Measurements from ENCODE around the gene PCDHB15.
"Not testable (repeated sequence)": the region's sequence is repeated elsewhere in the genome, so short reads cannot be mapped to it uniquely, and the experiment has no call there.

PCDHB15 gene

GRCh38 chr5:141245250-141245717, at the start of gene PCDHB15:
Gene PCDHB15, plus strand, starts transcription at chr5:141245395. Its CDS starts 184 bp downstream, at chr5:141245579.
- DNase-seq (ENCODE audit: low spot score), result peak; percentile 2

GRCh38 chr5:141196363-141196762, 48.8 kb upstream of the PCDHB15 start:
- DNase-seq (ENCODE audit: low spot score), result no peak

DNA sequence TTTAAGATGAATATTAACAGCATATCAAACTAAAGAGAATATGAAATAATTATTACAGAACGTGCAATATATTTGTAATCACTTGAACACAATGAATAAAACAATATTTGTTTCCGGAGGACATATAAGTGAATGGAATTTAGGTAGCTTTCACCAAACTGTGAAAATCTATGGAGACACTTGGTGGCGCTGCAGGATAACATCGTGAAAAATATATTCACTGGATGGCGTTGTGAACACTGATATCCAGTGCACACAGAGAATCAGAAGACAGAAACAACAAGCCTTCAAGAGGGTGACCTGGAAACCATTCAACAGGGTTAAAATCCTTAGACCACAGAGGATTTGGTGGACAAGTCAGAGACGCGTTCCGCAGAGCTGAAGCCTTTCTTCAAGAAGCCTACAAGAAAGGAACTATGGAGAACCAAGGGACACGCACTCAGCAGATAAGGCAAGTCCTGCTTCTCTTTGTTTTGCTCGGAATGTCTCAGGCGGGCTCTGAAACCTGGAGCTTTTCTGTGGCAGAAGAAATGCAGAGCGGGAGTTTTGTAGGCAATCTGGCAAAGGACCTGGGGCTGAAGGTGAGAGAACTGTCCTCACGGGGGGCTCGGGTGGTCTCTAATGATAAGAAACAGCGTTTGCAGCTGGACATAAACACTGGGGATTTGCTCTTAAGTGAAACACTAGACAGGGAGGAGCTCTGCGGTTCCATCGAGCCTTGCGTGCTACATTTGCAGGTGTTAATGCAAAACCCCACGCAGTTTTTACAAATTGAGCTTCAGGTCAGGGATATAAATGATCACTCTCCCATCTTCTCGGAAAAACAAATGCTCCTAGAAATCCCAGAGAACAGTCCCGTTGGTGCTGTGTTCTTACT, 45.6 kb upstream of the PCDHB15 start, which contains the start of gene PCDHB11:
TSS of gene PCDHB11 (plus strand) at position 269 of the 877 bp plus-strand sequence. CDS start at position 417, 148 bp downstream.
- DNase-seq (ENCODE audit: low spot score), result no peak

DNA sequence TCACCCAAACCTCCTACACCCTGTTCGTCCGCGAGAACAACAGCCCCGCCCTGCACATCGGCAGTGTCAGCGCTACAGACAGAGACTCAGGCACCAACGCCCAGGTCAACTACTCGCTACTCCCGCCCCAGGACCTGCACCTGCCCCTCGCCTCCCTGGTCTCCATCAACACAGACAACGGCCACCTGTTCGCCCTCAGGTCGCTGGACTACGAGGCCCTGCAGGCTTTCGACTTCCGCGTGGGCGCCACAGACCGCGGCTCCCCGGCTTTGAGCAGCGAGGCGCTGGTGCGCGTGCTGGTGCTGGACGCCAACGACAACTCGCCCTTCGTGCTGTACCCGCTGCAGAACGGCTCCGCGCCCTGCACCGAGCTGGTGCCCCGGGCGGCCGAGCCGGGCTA, 44.1 kb upstream of the PCDHB15 start:
- DNase-seq (ENCODE audit: low spot score), result not testable (repeated sequence)

DNA sequence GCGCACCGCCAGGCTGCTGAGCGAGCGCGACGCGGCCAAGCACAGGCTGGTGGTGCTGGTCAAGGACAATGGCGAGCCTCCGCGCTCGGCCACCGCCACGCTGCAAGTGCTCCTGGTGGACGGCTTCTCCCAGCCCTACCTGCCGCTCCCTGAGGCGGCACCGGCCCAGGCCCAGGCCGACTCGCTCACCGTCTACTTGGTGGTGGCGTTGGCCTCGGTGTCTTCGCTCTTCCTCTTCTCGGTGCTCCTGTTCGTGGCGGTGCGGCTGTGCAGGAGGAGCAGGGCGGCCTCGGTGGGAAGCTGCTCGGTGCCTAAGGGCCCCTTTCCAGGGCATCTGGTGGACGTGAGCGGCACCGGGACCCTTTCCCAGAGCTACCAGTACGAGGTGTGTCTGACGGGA, 43.5 kb upstream of the PCDHB15 start:
- not testable (repeated sequence) for DNase-seq (ENCODE audit: low spot score)

DNA sequence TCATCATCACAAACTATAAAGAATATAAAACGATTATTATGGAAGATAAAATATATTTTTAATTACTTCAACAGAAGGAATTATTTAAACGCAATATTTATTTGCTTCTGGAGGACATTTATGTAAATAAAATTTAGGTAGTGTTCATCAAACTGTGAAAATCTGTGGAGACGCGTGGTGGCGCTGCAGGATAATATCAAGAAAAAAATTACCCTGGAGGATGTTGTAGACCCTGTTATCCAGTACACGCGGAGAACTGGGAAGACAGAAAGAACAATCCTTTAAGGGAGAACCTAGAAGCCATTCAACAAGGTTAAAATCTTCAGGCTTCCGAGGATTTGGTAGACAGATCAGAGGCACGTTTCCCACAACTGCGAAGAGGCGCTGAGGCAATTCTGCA, 36.7 kb upstream of the PCDHB15 start, which contains the start of gene PCDHB12:
TSS of gene PCDHB12 (plus strand) at position 242 of the 400 bp plus-strand sequence. CDS start 189 bp downstream, outside the sequence.
- DNase-seq (ENCODE audit: low spot score), result no peak

- DNase-seq (ENCODE audit: low spot score), result not testable (repeated sequence)
Measured at GRCh38 chr5:141210281-141210680, 34.9 kb upstream of the PCDHB15 start.

GRCh38 chr5:141210849-141211248, 34.3 kb upstream of the PCDHB15 start:
- DNase-seq (ENCODE audit: low spot score), result not testable (repeated sequence)

DNA sequence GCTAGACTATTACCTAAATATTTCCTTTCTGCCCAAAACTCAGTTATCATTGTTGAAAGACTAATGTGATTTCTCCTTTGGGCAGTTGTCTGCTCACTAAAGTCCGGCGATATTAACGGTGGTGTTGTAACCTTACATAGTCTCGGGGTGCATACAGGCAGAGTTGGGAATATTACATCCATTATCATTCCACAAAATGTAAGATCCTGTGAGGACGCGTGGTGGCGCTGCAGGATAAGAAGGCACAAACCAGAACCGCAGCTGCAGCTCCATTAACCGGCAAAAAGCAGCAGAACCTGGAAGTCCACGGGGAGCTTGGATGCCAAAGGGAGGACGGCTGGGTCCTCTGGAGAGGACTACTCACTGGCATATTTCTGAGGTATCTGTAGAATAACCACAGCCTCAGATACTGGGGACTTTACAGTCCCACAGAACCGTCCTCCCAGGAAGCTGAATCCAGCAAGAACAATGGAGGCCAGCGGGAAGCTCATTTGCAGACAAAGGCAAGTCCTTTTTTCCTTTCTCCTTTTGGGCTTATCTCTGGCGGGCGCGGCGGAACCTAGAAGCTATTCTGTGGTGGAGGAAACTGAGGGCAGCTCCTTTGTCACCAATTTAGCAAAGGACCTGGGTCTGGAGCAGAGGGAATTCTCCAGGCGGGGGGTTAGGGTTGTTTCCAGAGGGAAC, 31.4 kb upstream of the PCDHB15 start, which contains the start of gene PCDHB13:
TSS of gene PCDHB13 (plus strand) at position 264 of the 684 bp plus-strand sequence. CDS start at position 469, 205 bp downstream.
- DNase-seq (ENCODE audit: low spot score), result peak; percentile 13

DNA sequence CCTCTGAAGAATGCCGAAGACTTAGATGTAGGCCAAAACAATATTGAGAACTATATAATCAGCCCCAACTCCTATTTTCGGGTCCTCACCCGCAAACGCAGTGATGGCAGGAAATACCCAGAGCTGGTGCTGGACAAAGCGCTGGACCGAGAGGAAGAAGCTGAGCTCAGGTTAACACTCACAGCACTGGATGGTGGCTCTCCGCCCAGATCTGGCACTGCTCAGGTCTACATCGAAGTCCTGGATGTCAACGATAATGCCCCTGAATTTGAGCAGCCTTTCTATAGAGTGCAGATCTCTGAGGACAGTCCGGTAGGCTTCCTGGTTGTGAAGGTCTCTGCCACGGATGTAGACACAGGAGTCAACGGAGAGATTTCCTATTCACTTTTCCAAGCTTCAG, 30.6 kb upstream of the PCDHB15 start:
- DNase-seq (ENCODE audit: low spot score), result not testable (repeated sequence)

GRCh38 chr5:141215504-141215903, 29.7 kb upstream of the PCDHB15 start:
- DNase-seq (ENCODE audit: low spot score), result not testable (repeated sequence)

GRCh38 chr5:141216035-141216434, 29.2 kb upstream of the PCDHB15 start:
- DNase-seq (ENCODE audit: low spot score), result not testable (repeated sequence)

GRCh38 chr5:141223112-141223783, 21.9 kb upstream of the PCDHB15 start, which contains the start of gene PCDHB14:
Gene PCDHB14, plus strand, starts transcription at chr5:141223343. Its CDS starts 163 bp downstream, at chr5:141223506.
- no peak for DNase-seq (ENCODE audit: low spot score)

- DNase-seq (ENCODE audit: low spot score), result not testable (repeated sequence)
Measured at GRCh38 chr5:141224844-141225243, 20.4 kb upstream of the PCDHB15 start.

DNA sequence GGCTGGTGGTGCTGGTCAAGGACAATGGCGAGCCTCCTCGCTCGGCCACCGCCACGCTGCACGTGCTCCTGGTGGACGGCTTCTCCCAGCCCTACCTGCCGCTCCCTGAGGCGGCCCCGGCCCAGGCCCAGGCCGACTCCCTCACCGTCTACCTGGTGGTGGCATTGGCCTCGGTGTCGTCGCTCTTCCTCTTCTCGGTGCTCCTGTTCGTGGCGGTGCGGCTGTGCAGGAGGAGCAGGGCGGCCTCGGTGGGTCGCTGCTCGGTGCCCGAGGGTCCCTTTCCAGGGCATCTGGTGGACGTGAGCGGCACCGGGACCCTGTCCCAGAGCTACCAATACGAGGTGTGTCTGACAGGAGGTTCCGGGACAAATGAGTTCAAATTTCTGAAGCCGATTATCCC, 19.8 kb upstream of the PCDHB15 start:
- not testable (repeated sequence) for DNase-seq (ENCODE audit: low spot score)

DNA sequence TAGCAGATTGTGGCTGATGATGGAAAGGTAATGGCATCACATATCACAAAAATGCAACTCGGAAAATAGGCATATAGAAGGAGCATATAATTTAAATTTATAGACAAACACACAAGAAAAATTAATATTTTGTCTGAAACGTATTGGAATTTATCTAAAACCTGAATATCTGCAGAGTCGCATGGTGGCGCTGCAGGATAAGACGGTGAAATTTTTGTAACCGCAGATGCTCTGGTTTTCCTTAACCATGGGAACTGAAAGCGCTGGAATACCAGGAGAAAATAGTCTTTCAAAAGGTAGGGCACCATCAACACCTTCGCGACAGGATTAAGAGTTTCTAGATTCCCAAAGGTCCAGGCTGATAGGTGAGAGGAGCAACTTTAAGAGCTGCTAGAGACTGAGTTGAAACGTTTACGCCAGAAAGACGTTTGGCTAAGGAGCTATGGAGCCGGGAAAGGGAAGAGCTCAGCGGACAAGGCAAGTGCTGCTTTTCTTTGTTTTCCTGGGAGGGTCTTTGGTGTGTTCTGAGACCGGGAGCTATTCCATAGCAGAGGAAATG, 11.0 kb upstream of the PCDHB15 start:
- DNase-seq (ENCODE audit: low spot score), result no peak

GRCh38 chr5:141235922-141236321, 9.3 kb upstream of the PCDHB15 start:
- DNase-seq (ENCODE audit: low spot score), result not testable (repeated sequence)

- no peak for DNase-seq (ENCODE audit: low spot score)
Measured at GRCh38 chr5:141236516-141237313, 8.5 kb upstream of the PCDHB15 start.

GRCh38 chr5:141241496-141241895, 3.7 kb upstream of the PCDHB15 start:
- no peak for DNase-seq (ENCODE audit: low spot score)

DNA sequence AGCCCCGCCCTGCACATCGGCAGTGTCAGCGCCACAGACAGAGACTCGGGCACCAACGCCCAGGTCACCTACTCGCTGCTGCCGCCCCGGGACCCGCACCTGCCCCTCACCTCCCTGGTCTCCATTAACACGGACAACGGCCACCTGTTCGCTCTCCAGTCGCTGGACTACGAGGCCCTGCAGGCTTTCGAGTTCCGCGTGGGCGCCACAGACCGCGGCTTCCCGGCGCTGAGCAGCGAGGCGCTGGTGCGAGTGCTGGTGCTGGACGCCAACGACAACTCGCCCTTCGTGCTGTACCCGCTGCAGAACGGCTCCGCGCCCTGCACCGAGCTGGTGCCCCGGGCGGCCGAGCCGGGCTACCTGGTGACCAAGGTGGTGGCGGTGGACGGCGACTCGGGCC, 1.8 kb downstream of the PCDHB15 start:
- not testable (repeated sequence) for DNase-seq (ENCODE audit: low spot score)

- not testable (repeated sequence) for DNase-seq (ENCODE audit: low spot score)
Measured at GRCh38 chr5:141247434-141247833, 2.2 kb downstream of the PCDHB15 start.
